Jurkat, Clone E6-1 (cell line): ENCODE measurements around the gene ABCG1.

Source experiments
- DNase-seq: peaks from one replicate; pipeline ENCODE4 v3.0.0-alpha.2; 2011; ENCODE audit warnings: low read depth, low spot score
- H3K4me3 ChIP-seq: 2 replicates; pipeline ENCODE4 v1.5.1; 2011; ENCODE audit warnings: mild to moderate bottlenecking, low read length, control low read depth, moderate library complexity

ABCG1 gene

GRCh38 chr21:42308914-42309752 is 90.2 kb downstream of the ABCG1 start:
- no peak for DNase-seq
- no peak overlapping the region for H3K4me3 ChIP-seq

- peak; percentile 61 for DNase-seq
- no peak overlapping the region for H3K4me3 ChIP-seq
Measured at GRCh38 chr21:42309753-42310213, 90.8 kb downstream of the ABCG1 start.

- DNase-seq, result no peak
- H3K4me3 ChIP-seq, result no peak overlapping the region
Measured at GRCh38 chr21:42310411-42311001, 91.6 kb downstream of the ABCG1 start.

- H3K4me3 ChIP-seq, result no peak overlapping the region
- DNase-seq, result no peak
Measured at GRCh38 chr21:42311160-42311559, 92.2 kb downstream of the ABCG1 start.

GRCh38 chr21:42311816-42312625 is 93.1 kb downstream of the ABCG1 start:
- DNase-seq, result no peak
- no peak overlapping the region for H3K4me3 ChIP-seq

- no peak for DNase-seq
- no peak overlapping the region for H3K4me3 ChIP-seq
Measured at GRCh38 chr21:42312626-42313104, 93.7 kb downstream of the ABCG1 start.

- no peak for DNase-seq
- no peak overlapping the region for H3K4me3 ChIP-seq
Measured at GRCh38 chr21:42313501-42313969, 94.6 kb downstream of the ABCG1 start.

- no peak for DNase-seq
Measured at GRCh38 chr21:42314616-42315295, 95.8 kb downstream of the ABCG1 start.

GRCh38 chr21:42315296-42315891 is 96.5 kb downstream of the ABCG1 start, which contains the start of gene TFF3:
Gene TFF3, minus strand, starts transcription at chr21:42315409. Its CDS starts 35 bp downstream, at chr21:42315374.
- no peak within 1 kb of the TSS for H3K4me3 ChIP-seq

More at GRCh38 chr21:42314616-42315295, 95.8 kb downstream of the ABCG1 start:
- H3K4me3 ChIP-seq, result no peak overlapping the region

GRCh38 chr21:42316891-42317290 is 98.0 kb downstream of the ABCG1 start:
- H3K4me3 ChIP-seq, result no peak overlapping the region
- no peak for DNase-seq

More at GRCh38 chr21:42315296-42315891, 96.5 kb downstream of the ABCG1 start, which contains the start of gene TFF3:
- DNase-seq, result no peak

- no peak overlapping the region for H3K4me3 ChIP-seq
- DNase-seq, result no peak
Measured at GRCh38 chr21:42317341-42317741, 98.4 kb downstream of the ABCG1 start.

- no peak for DNase-seq
- no peak overlapping the region for H3K4me3 ChIP-seq
Measured at GRCh38 chr21:42317826-42318746, 99.1 kb downstream of the ABCG1 start.

GRCh38 chr21:42319376-42319775 is 100.4 kb downstream of the ABCG1 start:
- no peak overlapping the region for H3K4me3 ChIP-seq
- DNase-seq, result no peak

GRCh38 chr21:42319851-42320572 is 101.1 kb downstream of the ABCG1 start:
- DNase-seq, result no peak
- no peak overlapping the region for H3K4me3 ChIP-seq

GRCh38 chr21:42320791-42321190 is 101.9 kb downstream of the ABCG1 start:
- H3K4me3 ChIP-seq, result no peak overlapping the region
- DNase-seq, result no peak

- no peak overlapping the region for H3K4me3 ChIP-seq
- no peak for DNase-seq
Measured at GRCh38 chr21:42321231-42321630, 102.3 kb downstream of the ABCG1 start.

GRCh38 chr21:42321845-42322244 is 102.9 kb downstream of the ABCG1 start:
- no peak overlapping the region for H3K4me3 ChIP-seq
- DNase-seq, result no peak
